Tibial artery (tissue), 4 donors: ENCODE measurements around the gene NELFE.
"Not testable (repeated sequence)": the region's sequence is repeated elsewhere in the genome, so short reads cannot be mapped to it uniquely, and the experiment has no call there.

Experiments
- DNase-seq, 2 donors: peaks; one replicate each; pipeline ENCODE4 v3.0.0-alpha.2; 2019
- H3K27ac ChIP-seq, 2 donors: fragments of 200-600 bp; sonication (generic) in 1 of 2; 1 replicate in 1 of 2; 2 replicates in 1 of 2; pipeline ENCODE4 v1.5.1; 2018 to 2019; ENCODE audit warnings: mild to moderate bottlenecking in 1 of 2
- H3K27me3 ChIP-seq, 2 donors: fragments of 200-600 bp; sonication (generic) in 1 of 2; one replicate each; pipeline versions ENCODE4 v1.5.1 to v1.6.0; 2016 to 2019
- H3K36me3 ChIP-seq, 3 donors: fragments of 200-600 bp; sonication (generic) in 2 of 3; one replicate each; pipeline ENCODE4 v1.5.1; 2016 to 2019; ENCODE audit warnings: mild to moderate bottlenecking in 2 of 3
- H3K4me1 ChIP-seq, 4 donors: fragments of 200-600 bp; sonication (generic) in 2 of 4; 1 replicate in 3 of 4; 2 replicates in 1 of 4; pipeline ENCODE4 v1.5.1; 2016 to 2019
- H3K4me3 ChIP-seq, 2 donors: fragments of 200-600 bp; sonication (generic) in 1 of 2; 1 replicate in 1 of 2; 2 replicates in 1 of 2; pipeline ENCODE4 v1.5.1; 2018 to 2019; ENCODE audit warnings: mild to moderate bottlenecking in 2 of 2
- H3K9me3 ChIP-seq, 3 donors: fragments of 200-600 bp; sonication (generic) in 1 of 3; one replicate each; pipeline ENCODE4 v1.5.1; 2016 to 2019
- CTCF ChIP-seq, 2 experiments: fragments of 200-600 bp in 1 of 2; fragments of 450-650 bp in 1 of 2; IDR thresholded peaks; one replicate each; pipeline ENCODE4 v1.5.1; 2017 to 2019; ENCODE audit warnings: antibody characterized with exemption in 2 of 2, mild to moderate bottlenecking in 1 of 2, moderate library complexity in 1 of 2
- intact Hi-C: fragments of 100-400 bp; cut with DNase I; formaldehyde crosslinking; loops from one replicate; pipeline ENCODE4 v1.15.0; 2023; ENCODE audit warnings: low total_unique reads

NELFE gene

DNA sequence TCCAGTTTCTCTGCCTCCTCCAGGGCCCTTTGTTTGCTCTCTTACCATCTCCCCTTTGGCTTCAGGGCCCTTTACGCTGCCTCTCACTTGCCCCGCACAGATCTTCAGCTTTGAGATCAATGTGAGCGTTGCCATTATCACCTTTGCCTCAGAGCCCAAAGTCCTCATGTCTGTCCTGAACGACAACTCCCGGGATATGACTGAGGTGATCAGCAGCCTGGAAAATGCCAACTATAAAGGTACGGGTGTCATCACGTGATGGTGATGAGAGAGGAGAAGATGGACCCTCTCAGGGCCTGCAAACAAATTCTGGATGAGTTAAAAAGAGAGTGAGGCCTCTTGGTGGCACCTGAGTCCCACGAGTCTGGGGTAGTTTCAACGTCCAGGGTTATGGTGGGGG lies 22.9 kb downstream of the NELFE start:
- no peaks in the 10 kb centered on the region for H3K4me1 ChIP-seq
- no peak for DNase-seq
- intact Hi-C loops = no loop called here
- H3K27me3 ChIP-seq = no peaks in the 10 kb centered on the region
- H3K27ac ChIP-seq = no peak overlapping the region
- H3K4me3 ChIP-seq = no peak overlapping the region
- no peaks in the 10 kb centered on the region for H3K9me3 ChIP-seq
- TF ChIP-seq CTCF (IDR thresholded peaks at IDR 0.05) = no peak
- no peaks in the 10 kb centered on the region for H3K36me3 ChIP-seq

DNA sequence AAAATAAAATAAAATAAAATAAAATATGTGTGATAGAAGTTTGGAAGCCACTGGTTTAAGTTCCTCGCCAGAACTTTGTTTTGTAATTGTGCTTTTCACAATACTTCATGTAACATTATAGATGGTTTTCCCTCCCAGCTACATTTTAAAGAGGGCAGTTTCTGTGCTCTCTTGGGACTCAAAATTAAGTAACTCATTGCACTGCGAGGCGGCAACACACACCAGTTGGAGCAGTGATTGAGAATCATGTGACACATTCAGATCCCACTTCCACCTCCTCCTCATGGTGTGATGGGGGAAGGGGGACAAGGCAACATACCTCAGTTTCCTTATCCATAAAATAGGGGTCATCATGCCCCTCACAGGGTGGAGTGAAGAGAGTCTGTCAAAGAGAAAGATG lies 23.8 kb downstream of the NELFE start:
- Histone ChIP-seq H3K36me3 (no peaks in the 10 kb centered on the region), H3K4me3 (no peak overlapping the region), H3K9me3 (no peaks in the 10 kb centered on the region), H3K27me3 (no peaks in the 10 kb centered on the region), H3K4me1 (no peaks in the 10 kb centered on the region), H3K27ac (no peak overlapping the region)
- no peak for TF ChIP-seq CTCF (IDR thresholded peaks at IDR 0.05)
- no peak for DNase-seq
- intact Hi-C loops = no loop called here

DNA sequence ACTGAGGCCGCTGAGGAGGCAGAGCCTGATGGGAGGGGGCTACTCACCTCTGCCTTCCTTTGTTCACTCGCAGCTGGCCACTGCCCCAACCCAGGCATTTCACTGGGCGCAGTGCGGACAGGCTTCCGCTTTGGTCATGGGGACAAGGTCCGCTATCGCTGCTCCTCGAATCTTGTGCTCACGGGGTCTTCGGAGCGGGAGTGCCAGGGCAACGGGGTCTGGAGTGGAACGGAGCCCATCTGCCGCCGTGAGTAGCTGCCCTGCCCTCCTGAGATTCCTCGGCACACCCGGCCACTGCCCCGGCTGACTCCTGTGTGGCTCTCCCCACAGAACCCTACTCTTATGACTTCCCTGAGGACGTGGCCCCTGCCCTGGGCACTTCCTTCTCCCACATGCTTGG lies 25.2 kb downstream of the NELFE start:
- peaks cover 0 to 5% of the 10 kb centered on the region in 2 donors for H3K27me3 ChIP-seq
- H3K36me3 ChIP-seq = no peaks in the 10 kb centered on the region
- no peaks in the 10 kb centered on the region for H3K9me3 ChIP-seq
- no peak overlapping the region for H3K4me3 ChIP-seq
- TF ChIP-seq CTCF (IDR thresholded peaks at IDR 0.05) = no peak
- DNase-seq = no peak
- no peak overlapping the region for H3K27ac ChIP-seq
- intact Hi-C loops = no loop called here
- no peaks in the 10 kb centered on the region for H3K4me1 ChIP-seq

- intact Hi-C loops, H3K4me3 ChIP-seq, H3K9me3 ChIP-seq, H3K27me3 ChIP-seq, H3K4me1 ChIP-seq, H3K36me3 ChIP-seq, H3K27ac ChIP-seq, DNase-seq: not testable (repeated sequence)
These were observed 26.6 kb downstream of the NELFE start for GRCh38 chr6:31932137-31932536.

GRCh38 chr6:31930962-31931361 lies 27.8 kb downstream of the NELFE start:
- H3K9me3 ChIP-seq = no peaks in the 10 kb centered on the region
- TF ChIP-seq CTCF (IDR thresholded peaks at IDR 0.05) = no peak
- no peaks in the 10 kb centered on the region for H3K4me1 ChIP-seq
- no peak overlapping the region for H3K27ac ChIP-seq
- H3K36me3 ChIP-seq = no peaks in the 10 kb centered on the region
- peaks cover 0 to 5% of the 10 kb centered on the region in 2 donors for H3K27me3 ChIP-seq
- no peak overlapping the region for H3K4me3 ChIP-seq
- intact Hi-C loops = no loop called here
- no peak for DNase-seq

DNA sequence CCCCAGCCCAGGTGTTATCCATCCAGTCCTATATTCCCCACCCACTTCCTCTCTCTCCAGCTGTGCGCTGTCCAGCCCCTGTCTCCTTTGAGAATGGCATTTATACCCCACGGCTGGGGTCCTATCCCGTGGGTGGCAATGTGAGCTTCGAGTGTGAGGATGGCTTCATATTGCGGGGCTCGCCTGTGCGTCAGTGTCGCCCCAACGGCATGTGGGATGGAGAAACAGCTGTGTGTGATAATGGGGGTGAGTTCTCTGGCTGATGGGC lies 30.2 kb downstream of the NELFE start:
- H3K27me3 ChIP-seq = peaks cover 0 to 5% of the 10 kb centered on the region in 2 donors
- no peak for DNase-seq
- intact Hi-C loops = no loop called here
- no peaks in the 10 kb centered on the region for H3K36me3 ChIP-seq
- H3K27ac ChIP-seq = no peak overlapping the region
- no peaks in the 10 kb centered on the region for H3K9me3 ChIP-seq
- TF ChIP-seq CTCF (IDR thresholded peaks at IDR 0.05) = no peak
- H3K4me1 ChIP-seq = no peaks in the 10 kb centered on the region
- no peak overlapping the region for H3K4me3 ChIP-seq
